ENCODE results near the gene ACOT9. TPM values are rescaled to one million over a fixed set of nuclear protein-coding genes. Genes with fewer than 3 reads are reported as not detected.

ACOT9 gene
- total and polyA plus RNA-seq, 10 of the 15 experiments (the other 5 are each of a cell fraction or from before 2014, with no cell fraction given) = 17.4 to 42.5 (median 23.3) TPM

DNA sequence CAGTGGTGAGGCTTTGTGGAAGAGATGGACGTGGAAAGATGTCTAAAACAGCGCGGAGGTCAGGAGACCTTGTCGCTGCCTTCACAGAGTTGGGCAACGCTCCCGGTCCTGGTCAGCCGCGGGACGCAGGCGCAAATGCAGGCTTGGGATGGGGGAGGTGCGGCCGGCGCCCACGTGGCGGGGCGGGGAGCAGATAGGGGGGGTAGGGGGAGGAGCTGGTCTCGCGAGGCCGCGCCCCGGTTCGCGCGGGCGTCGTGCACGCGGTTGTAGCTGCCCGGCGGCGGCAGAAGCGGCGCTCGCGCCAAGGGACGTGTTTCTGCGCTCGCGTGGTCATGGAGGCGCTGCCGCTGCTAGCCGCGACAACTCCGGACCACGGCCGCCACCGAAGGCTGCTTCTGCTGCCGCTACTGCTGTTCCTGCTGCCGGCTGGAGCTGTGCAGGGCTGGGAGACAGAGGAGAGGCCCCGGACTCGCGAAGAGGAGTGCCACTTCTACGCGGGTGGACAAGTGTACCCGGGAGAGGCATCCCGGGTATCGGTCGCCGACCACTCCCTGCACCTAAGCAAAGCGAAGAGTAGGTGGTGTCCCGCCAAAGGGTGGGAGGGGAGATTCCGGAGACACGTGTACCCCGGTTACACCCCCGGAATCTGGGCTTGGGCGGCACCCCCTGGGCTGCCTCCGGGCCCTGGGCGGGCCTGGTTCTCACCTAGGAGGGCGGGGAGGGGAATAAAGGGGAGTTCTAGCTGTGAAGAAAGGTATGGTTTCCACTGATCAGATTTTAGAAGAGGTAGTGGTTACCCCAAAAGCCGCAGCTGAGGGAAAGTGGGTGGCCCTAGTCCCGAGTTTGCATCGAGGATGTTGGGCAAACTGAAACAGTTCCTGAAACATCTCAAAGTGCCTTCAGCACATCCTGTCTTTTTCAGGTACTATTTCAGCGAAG lies 75.6 kb downstream of the ACOT9 start, which contains the start of gene PRDX4:
PRDX4 (plus strand) TSS at position 255 of the 939 bp plus-strand sequence; CDS start at position 333, 78 bp downstream.
- FAIRE-seq = peak; percentile 54
- Histone ChIP-seq H4K20me1 (ENCODE audit: control insufficient read depth, insufficient read depth) (no peaks in the 10 kb centered on the region), H3K4me2 (ENCODE audit: control insufficient read depth, insufficient read depth) (peak within 1 kb of the TSS; percentile 65), H3K27me3 (replicated peaks in 1 of 2; ENCODE audit: control insufficient read depth in 2 of 2, insufficient read depth in 2 of 2, low read length in 1 of 2) (no peaks in the 10 kb centered on the region), H3K9ac (ENCODE audit: control insufficient read depth, insufficient read depth, low read length) (peak within 1 kb of the TSS; percentile 66), H3K4me3 (peak within 1 kb of the TSS; percentile 71), H3K79me2 (ENCODE audit: control insufficient read depth, insufficient read depth, low read length) (peaks cover 3% of the 10 kb centered on the region), H3K36me3 (ENCODE audit: control insufficient read depth in 2 of 2, insufficient read depth in 2 of 2, low read length in 1 of 2) (no peaks in the 10 kb centered on the region), H2AFZ (ENCODE audit: control insufficient read depth, low read depth, low read length) (peak within 1 kb of the TSS; percentile 89), H3K4me1 (ENCODE audit: control insufficient read depth, insufficient read depth, low read length) (peaks cover under 1% of the 10 kb centered on the region; the same call in 1 of the 2 replicates), H3K9me3 (replicated peaks; ENCODE audit: control insufficient read depth, insufficient read depth, low read length) (no peaks in the 10 kb centered on the region; the same call in 2 of the 3 replicates), H3K27ac (ENCODE audit: control insufficient read depth, insufficient read depth) (peak within 1 kb of the TSS; percentile 87)
- WGBS (ENCODE audit: insufficient coverage, insufficient replicate concordance, low lambda C conversion rate, missing lambda C conversion rate) = 38% methylated on average over 64 of the region's 73 CpGs
- ATAC-seq = peak; percentile 83
- peak; percentile 56 for DNase-seq (ENCODE audit: low read depth, low spot score)
- ChIA-PET CTCF (interaction anchor here (1.0 kb wide), 1 partner anchor 71 kb away, joined by 3 read pairs; no protein-coding TSS in a partner anchor), SMC1A (ENCODE audit: uncharacterized antibody, unreplicated experiment) (interaction anchor here (2.3 kb wide), 1 partner anchor 234 kb away, joined by 6 read pairs; no protein-coding TSS in a partner anchor), POLR2A (interaction anchor here (0.5 to 1.1 kb wide), 7 partner anchors 9 to 727 kb away, joined by 3 to 6 read pairs (median 3); no protein-coding TSS in a partner anchor), RAD21 (ENCODE audit: unreplicated experiment) (interaction anchor here (0.7 to 1.6 kb wide), 3 partner anchors 32 to 386 kb away, joined by 3 to 6 read pairs (median 3); no protein-coding TSS in a partner anchor)
- intact Hi-C loops (cut with micrococcal nuclease; ENCODE audit: unreplicated experiment) (loop anchor here (10.0 kb wide), 1 partner anchor 173 kb away; no protein-coding TSS in a partner anchor), in situ Hi-C loops (cut with MboI) (no loop called here)
- BruUV-seq (replicated peaks) = no TSS peak
- TF ChIP-seq BCL11A (IDR thresholded peaks at IDR 0.05; ENCODE audit: low read depth, low read length) (no peak), E2F8 (IDR thresholded peaks at IDR 0.05; ENCODE audit: low read depth, partially characterized antibody) (no peak), STAT3 (IDR thresholded peaks at IDR 0.05; ENCODE audit: low read depth, low read length) (no peak), TARDBP (IDR thresholded peaks at IDR 0.05; ENCODE audit: borderline replicate concordance) (no peak), TCF3 (IDR thresholded peaks at IDR 0.05; ENCODE audit: borderline replicate concordance, insufficient read depth, low read depth, low read length) (peak; percentile 33; the same call in 1 of the 2 replicates), RELB (IDR thresholded peaks at IDR 0.05; ENCODE audit: low read depth) (peak; percentile 66; the same call in 1 of the 2 replicates), ASH2L (IDR thresholded peaks at IDR 0.05; ENCODE audit: borderline replicate concordance, low read depth) (no peak), GATAD2B (conservative IDR thresholded peaks at IDR 0.05; ENCODE audit: low read depth) (peak; percentile 68), SUZ12 (IDR thresholded peaks at IDR 0.05; ENCODE audit: unreplicated experiment) (no peak), MXI1 (IDR thresholded peaks at IDR 0.05; ENCODE audit: low read depth, low read length) (no peak; the same call in 1 of the 2 replicates), CHD2 (IDR thresholded peaks at IDR 0.05; ENCODE audit: borderline replicate concordance, low read depth, low read length) (peak; percentile 92), ESRRA (IDR thresholded peaks at IDR 0.05; ENCODE audit: low read length) (0 out of 2 replicates have a peak, but pooled peaks have one; percentile 31), NFYA (IDR thresholded peaks at IDR 0.05; ENCODE audit: borderline replicate concordance, low read depth, low read length) (no peak), IKZF2 (IDR thresholded peaks at IDR 0.05) (no peak), FOXM1 (IDR thresholded peaks at IDR 0.05; ENCODE audit: low read depth, low read length) (no peak), CHD4 (IDR thresholded peaks at IDR 0.05) (no peak), EED (IDR thresholded peaks at IDR 0.05; ENCODE audit: low read depth) (no peak), EP300 (IDR thresholded peaks at IDR 0.05; ENCODE audit: borderline replicate concordance in 1 of 2, control insufficient read depth in 1 of 2, low read depth in 2 of 2, low read length in 2 of 2) (no peak), RB1 (IDR thresholded peaks at IDR 0.05; ENCODE audit: borderline replicate concordance) (no peak; the same call in 1 of the 2 replicates)

Measured in GM12878 (cell line).